H1 (cell line): ENCODE data around the gene SFXN2. TPM values are rescaled to one million over a fixed set of nuclear protein-coding genes. Genes with fewer than 3 reads are reported as not detected.

ENCODE experiments used
- CHD7 ChIP-seq: fragments of 300-600 bp; sonication (generic); IDR thresholded peaks from 2 replicates; pipeline ENCODE4 v1.7.1; 2012; ENCODE audit warnings: low read length, moderate library complexity, mild to moderate bottlenecking, inconsistent platforms; ENCODE audit not compliant: insufficient replicate concordance
- polyA plus RNA-seq, 7 experiments: library from polyadenylated mRNA; depleted of rRNA in 3 of 7; stranded (reverse) in 5 of 7; unstranded in 2 of 7; fragments of >200 nt in 5 of 7; fragments of 200-250 nt in 2 of 7; gene quantifications; 1 replicate in 5 of 7; 2 replicates in 1 of 7; 4 replicates in 1 of 7; pipeline versions ENCODE4 v1.2.1 to v1.2.3, GENCODE V29; 2011 to 2013; ENCODE audit warnings: missing spikeins in 2 of 7, mixed read lengths in 2 of 7
- total RNA-seq: library from RNA; stranded (reverse); fragmentation: NEBNext Ultra II Directional; extraction: Animal tissue kit (Norgen Biotek cat#: 25700); gene quantifications from 2 replicates; pipeline ENCODE4 v1.2.1, GENCODE V29; 2021

SFXN2 gene
- total and polyA plus RNA-seq, 2 of the 8 experiments (the other 6 are each of a cell fraction or from before 2014, with no cell fraction given) = 20.5 to 23.5 TPM

GRCh38 chr10:102720337-102720736 lies 5.9 kb downstream of the SFXN2 start (continued):
- no peak for TF ChIP-seq CHD7
